HTR-8/SVneo (cell line): ENCODE measurements around the gene PPP2R2B.
A peak's percentile ranks its signal among the peaks of the same experiment; 100 is the strongest.

ENCODE experiments used
- DNase-seq: peaks from one replicate; pipeline ENCODE4 v3.0.0; 2011; ENCODE audit warnings: low spot score, mixed read lengths; ENCODE audit not compliant: insufficient read length
- FAIRE-seq: peaks from 2 replicates; lab custom pipeline; 2011; peaks lifted over from hg19 to GRCh38; lab: Jason Lieb, UNC

PPP2R2B gene

DNA sequence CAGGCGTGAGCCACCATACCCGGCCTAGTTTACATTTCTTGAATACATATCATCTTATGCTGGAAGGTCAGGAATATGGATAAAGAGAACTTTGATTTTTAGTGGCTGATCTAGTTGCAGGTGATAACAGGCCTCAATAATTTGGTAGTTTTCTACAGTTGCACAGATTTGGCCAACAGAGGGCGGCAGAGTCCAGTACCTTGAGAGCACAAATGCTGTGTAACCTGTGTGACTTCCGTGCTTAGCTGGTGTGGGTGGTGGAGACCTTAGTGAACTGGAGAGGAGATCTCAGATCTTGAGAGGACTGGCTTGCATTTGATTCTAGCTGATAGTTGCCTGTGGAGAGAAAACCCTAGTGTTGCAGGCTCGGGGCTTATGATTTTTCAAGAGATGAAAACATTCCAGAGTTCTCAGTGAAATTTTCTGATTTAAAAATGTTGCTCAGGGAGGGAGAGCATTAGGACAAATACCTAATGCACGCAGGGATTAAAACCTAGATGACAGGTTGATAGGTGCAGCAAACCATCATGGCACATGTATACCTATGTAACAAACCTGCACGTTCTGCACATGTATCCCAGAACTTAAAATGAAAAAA lies 345.2 kb downstream of the PPP2R2B start:
- peak; percentile 78 for DNase-seq
- FAIRE-seq = peak; percentile 46
